ENCODE measurements around the gene TRPC5OS. TPM values are rescaled to one million over a fixed set of nuclear protein-coding genes. Genes with fewer than 3 reads are reported as not detected.

The TRPC5OS gene
- total and polyA plus RNA-seq, 2 donors (not counting 1 experiment from before 2014, with no cell fraction given): not detected

DNA sequence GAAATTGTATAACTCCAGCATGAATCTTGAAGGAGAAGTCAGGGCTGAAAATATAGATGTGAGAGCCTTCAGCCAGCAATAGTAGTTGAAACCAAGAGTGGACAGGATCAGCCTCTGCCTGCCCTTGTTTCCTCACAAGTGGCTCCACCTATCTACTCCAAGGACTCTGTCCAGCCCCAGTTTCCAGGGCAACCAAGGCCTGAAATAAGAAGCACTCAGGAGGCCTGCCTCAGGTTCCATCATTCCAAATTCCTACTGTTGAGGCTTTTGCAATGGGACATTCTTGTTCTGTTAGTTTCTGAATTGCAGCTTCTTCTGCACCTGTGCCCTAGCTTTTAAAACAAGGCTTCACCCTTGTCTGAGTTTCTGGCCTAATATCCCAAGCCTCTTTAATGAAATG, 41.6 kb downstream of the TRPC5OS start:
- Histone ChIP-seq H3K79me2 (ENCODE audit: control insufficient read depth, insufficient read depth, low read length) (no peaks in the 10 kb centered on the region), H2AFZ (ENCODE audit: insufficient read depth, low read depth, low read length, poor library complexity, severe bottlenecking) (no peak overlapping the region), H3K4me3 (ENCODE audit: control extremely low read depth in 1 of 5, extremely low read depth in 1 of 5, insufficient read depth in 1 of 5, low read depth in 2 of 5, low read length in 4 of 5) (no peak overlapping the region), H3K9ac (ENCODE audit: low read length) (no peak overlapping the region), H3K36me3 (replicated peaks in 1 of 2; ENCODE audit: control extremely low read depth in 1 of 2, control insufficient read depth in 1 of 2, extremely low read depth in 1 of 2, insufficient read depth in 2 of 2, low read length in 1 of 2) (no peaks in the 10 kb centered on the region), H3K27ac (ENCODE audit: low read length in 2 of 2) (no peak overlapping the region), H3K4me1 (ENCODE audit: control insufficient read depth in 2 of 2, insufficient read depth in 2 of 2, low read length in 2 of 2) (no peaks in the 10 kb centered on the region), H3K4me2 (replicated peaks; ENCODE audit: low read depth, low read length, poor library complexity, severe bottlenecking) (no peak overlapping the region), H3K27me3 (replicated peaks in 1 of 4; ENCODE audit: control extremely low read depth in 1 of 4, control insufficient read depth in 3 of 4, insufficient read depth in 4 of 4, low read length in 3 of 4) (no peaks in the 10 kb centered on the region), H3K9me3 (ENCODE audit: control extremely low read depth in 1 of 3, control insufficient read depth in 2 of 3, insufficient read depth in 1 of 3, low read length in 2 of 3) (no peaks in the 10 kb centered on the region), H4K20me1 (ENCODE audit: control insufficient read depth, insufficient read depth, low read length, poor library complexity, severe bottlenecking) (no peaks in the 10 kb centered on the region)
- Mint-ChIP-seq H3K9me3 (ENCODE audit: insufficient read depth) (no peaks in the 10 kb centered on the region), H3K27ac (no peak overlapping the region), H3K4me1 (no peaks in the 10 kb centered on the region), H3K4me3 (no peak overlapping the region), H3K27me3 (no peaks in the 10 kb centered on the region)
- ChIA-PET POLR2A (no interaction called here), CTCF (no interaction called here)
- no peak for TF ChIP-seq EZH2 (IDR thresholded peaks at IDR 0.05; ENCODE audit: borderline replicate concordance, insufficient read depth, low read depth, low read length, poor library complexity, severe bottlenecking)
- TF ChIP-seq, protein P1, sequence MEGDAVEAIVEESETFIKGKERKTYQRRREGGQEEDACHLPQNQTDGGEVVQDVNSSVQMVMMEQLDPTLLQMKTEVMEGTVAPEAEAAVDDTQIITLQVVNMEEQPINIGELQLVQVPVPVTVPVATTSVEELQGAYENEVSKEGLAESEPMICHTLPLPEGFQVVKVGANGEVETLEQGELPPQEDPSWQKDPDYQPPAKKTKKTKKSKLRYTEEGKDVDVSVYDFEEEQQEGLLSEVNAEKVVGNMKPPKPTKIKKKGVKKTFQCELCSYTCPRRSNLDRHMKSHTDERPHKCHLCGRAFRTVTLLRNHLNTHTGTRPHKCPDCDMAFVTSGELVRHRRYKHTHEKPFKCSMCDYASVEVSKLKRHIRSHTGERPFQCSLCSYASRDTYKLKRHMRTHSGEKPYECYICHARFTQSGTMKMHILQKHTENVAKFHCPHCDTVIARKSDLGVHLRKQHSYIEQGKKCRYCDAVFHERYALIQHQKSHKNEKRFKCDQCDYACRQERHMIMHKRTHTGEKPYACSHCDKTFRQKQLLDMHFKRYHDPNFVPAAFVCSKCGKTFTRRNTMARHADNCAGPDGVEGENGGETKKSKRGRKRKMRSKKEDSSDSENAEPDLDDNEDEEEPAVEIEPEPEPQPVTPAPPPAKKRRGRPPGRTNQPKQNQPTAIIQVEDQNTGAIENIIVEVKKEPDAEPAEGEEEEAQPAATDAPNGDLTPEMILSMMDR (IDR thresholded peaks at IDR 0.05): no peak
- intact Hi-C loops (cut with micrococcal nuclease): no loop called here
- DNase-seq: no peak
- ATAC-seq (ENCODE audit: low read depth): no peak

DNA sequence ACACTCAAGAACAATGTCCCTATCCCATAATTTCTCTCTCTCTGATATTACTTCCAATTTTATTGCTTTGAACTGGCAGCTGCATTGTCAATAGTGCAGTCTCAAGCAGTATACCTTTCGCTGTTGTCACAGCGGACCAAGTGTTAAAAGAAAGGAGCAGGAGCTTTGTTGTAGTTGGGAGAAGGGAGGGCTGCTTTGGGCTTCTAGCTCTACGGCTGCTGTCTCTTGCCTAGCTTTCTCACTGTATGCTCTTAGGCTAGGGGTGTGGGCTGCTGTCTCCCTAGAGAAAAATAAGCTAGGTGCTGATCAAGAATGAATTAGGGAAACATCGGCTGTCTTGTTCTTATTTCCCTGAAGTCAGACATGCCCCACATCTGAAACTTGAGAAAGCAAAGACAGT, 52.5 kb downstream of the TRPC5OS start:
- Histone ChIP-seq H3K27ac (ENCODE audit: low read length in 2 of 2) (no peak overlapping the region), H2AFZ (ENCODE audit: insufficient read depth, low read depth, low read length, poor library complexity, severe bottlenecking) (no peak overlapping the region), H3K27me3 (replicated peaks in 1 of 4; ENCODE audit: control extremely low read depth in 1 of 4, control insufficient read depth in 3 of 4, insufficient read depth in 4 of 4, low read length in 3 of 4) (no peaks in the 10 kb centered on the region), H3K79me2 (ENCODE audit: control insufficient read depth, insufficient read depth, low read length) (no peaks in the 10 kb centered on the region), H3K36me3 (replicated peaks in 1 of 2; ENCODE audit: control extremely low read depth in 1 of 2, control insufficient read depth in 1 of 2, extremely low read depth in 1 of 2, insufficient read depth in 2 of 2, low read length in 1 of 2) (no peaks in the 10 kb centered on the region), H4K20me1 (ENCODE audit: control insufficient read depth, insufficient read depth, low read length, poor library complexity, severe bottlenecking) (no peaks in the 10 kb centered on the region), H3K4me3 (ENCODE audit: control extremely low read depth in 1 of 5, extremely low read depth in 1 of 5, insufficient read depth in 1 of 5, low read depth in 2 of 5, low read length in 4 of 5) (no peak overlapping the region), H3K4me1 (ENCODE audit: control insufficient read depth in 2 of 2, insufficient read depth in 2 of 2, low read length in 2 of 2) (no peaks in the 10 kb centered on the region), H3K4me2 (replicated peaks; ENCODE audit: low read depth, low read length, poor library complexity, severe bottlenecking) (no peak overlapping the region), H3K9me3 (ENCODE audit: control extremely low read depth in 1 of 3, control insufficient read depth in 2 of 3, insufficient read depth in 1 of 3, low read length in 2 of 3) (no peaks in the 10 kb centered on the region), H3K9ac (ENCODE audit: low read length) (no peak overlapping the region)
- H3K4me3 Mint-ChIP-seq: no peak overlapping the region
- no peak for ATAC-seq (ENCODE audit: low read depth)
- ChIA-PET POLR2A (no interaction called here), CTCF (no interaction called here)
- no peak for DNase-seq
- H3K27me3 Mint-ChIP-seq: no peaks in the 10 kb centered on the region
- intact Hi-C loops (cut with micrococcal nuclease): no loop called here
- no peak overlapping the region for H3K27ac Mint-ChIP-seq
- WGBS (ENCODE audit: insufficient coverage): 67% methylated on average over 1 of the region's 4 CpGs
- no peaks in the 10 kb centered on the region for H3K9me3 Mint-ChIP-seq (ENCODE audit: insufficient read depth)
- TF ChIP-seq, protein P1 (IDR thresholded peaks at IDR 0.05): no peak
- no peak for TF ChIP-seq EZH2 (IDR thresholded peaks at IDR 0.05; ENCODE audit: borderline replicate concordance, insufficient read depth, low read depth, low read length, poor library complexity, severe bottlenecking)
- H3K4me1 Mint-ChIP-seq: no peaks in the 10 kb centered on the region

Other genes starting within 250 kb of the TRPC5OS start
- 134 and 138 TPM in 2 replicates for gene ALG13, start 195.0 kb upstream of the TRPC5OS start, total RNA-seq
- 166 and 197 TPM in 2 replicates for gene ALG13, start 195.0 kb upstream of the TRPC5OS start, polyA plus RNA-seq
- gene TRPC5, start 206.6 kb downstream of the TRPC5OS start, total RNA-seq: 0.05 TPM in 1 of 2 replicates, not detected in the other
- gene TRPC5, start 206.6 kb downstream of the TRPC5OS start, polyA plus RNA-seq: not detected in 2 replicates
- not detected in 2 replicates for gene RTL4, start 206.8 kb downstream of the TRPC5OS start, total RNA-seq
- gene RTL4, start 206.8 kb downstream of the TRPC5OS start, polyA plus RNA-seq: not detected in 2 replicates

Data from B cell (primary cell).